Activated naive CD4-positive, alpha-beta T cell treated with anti-CD3 and anti-CD28 coated beads for 36 hours (primary cell): ENCODE data around the gene CACNG3. TPM values are rescaled to one million over a fixed set of nuclear protein-coding genes. Genes with fewer than 3 reads are reported as not detected.
"Not testable (repeated sequence)": the region's sequence is repeated elsewhere in the genome, so short reads cannot be mapped to it uniquely, and the experiment has no call there.

ENCODE experiments used
- CTCF ChIA-PET: fragments of 350-600 bp; sonication (Branson Sonifier 250); formaldehyde crosslinking; loops from one replicate; lab custom pipeline; 2021; ENCODE audit warnings: antibody characterized with exemption; lab: Charles Lee
- DNase-seq: peaks from one replicate; pipeline ENCODE4 v3.0.0-alpha.2; 2020
- H3K27ac Mint-ChIP-seq: one replicate; pipeline ENCODE4 v1.8.0; 2021; ENCODE audit warnings: mild to moderate bottlenecking, mixed read lengths
- H3K27me3 Mint-ChIP-seq: one replicate; pipeline ENCODE4 v1.8.0; 2021; ENCODE audit warnings: low read depth, mixed read lengths
- H3K36me3 Mint-ChIP-seq: one replicate; pipeline ENCODE4 v1.8.0; 2021; ENCODE audit warnings: low read depth, mixed read lengths
- H3K4me1 Mint-ChIP-seq: one replicate; pipeline ENCODE4 v1.8.0; 2021; ENCODE audit warnings: low read depth, mixed read lengths
- H3K4me3 Mint-ChIP-seq: one replicate; pipeline ENCODE4 v1.8.0; 2021; ENCODE audit warnings: mild to moderate bottlenecking, moderate library complexity, mixed read lengths
- H3K9me3 Mint-ChIP-seq: one replicate; pipeline ENCODE4 v1.8.0; 2021; ENCODE audit warnings: mixed read lengths
- intact Hi-C: fragments of 100-400 bp; cut with micrococcal nuclease; formaldehyde crosslinking; loops from one replicate; pipeline ENCODE4 v1.15.1; 2023
- total RNA-seq, 2 experiments: library from RNA; stranded (reverse); gene quantifications; one replicate each; pipeline ENCODE4 v1.2.3, GENCODE V29; 2021

The CACNG3 gene
- total RNA-seq, 2 experiments from 2014 or later: not detected

DNA sequence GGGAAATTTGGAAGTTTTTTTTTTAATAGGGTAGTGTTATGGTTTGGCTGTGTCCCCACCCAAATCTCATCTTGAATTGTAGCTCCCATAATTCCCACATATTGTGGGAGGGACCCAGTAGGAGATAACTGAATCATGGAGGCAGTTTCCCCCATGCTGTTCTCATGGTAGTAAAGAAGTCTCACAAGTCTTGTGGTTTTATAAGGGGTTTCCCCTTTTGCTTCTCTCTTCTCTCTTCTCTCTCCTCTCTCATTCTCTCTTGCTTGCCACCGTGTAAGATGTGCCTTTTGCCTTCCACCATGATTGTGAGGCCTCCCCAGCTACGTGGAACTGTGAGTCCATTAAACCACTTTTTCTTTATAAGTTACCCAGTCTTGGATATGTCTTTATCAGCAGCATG, 17.3 kb upstream of the CACNG3 start:
- CTCF ChIA-PET: interaction anchor here (0.6 to 1.4 kb wide), 2 partner anchors 168 to 219 kb away, joined by 3 read pairs; no protein-coding TSS in a partner anchor
- H3K4me1 Mint-ChIP-seq, intact Hi-C loops, DNase-seq, H3K36me3 Mint-ChIP-seq, H3K27ac Mint-ChIP-seq, H3K4me3 Mint-ChIP-seq: not testable (repeated sequence)
- peaks cover 10% of the 10 kb centered on the region for H3K27me3 Mint-ChIP-seq
- peaks cover 18% of the 10 kb centered on the region for H3K9me3 Mint-ChIP-seq

DNA sequence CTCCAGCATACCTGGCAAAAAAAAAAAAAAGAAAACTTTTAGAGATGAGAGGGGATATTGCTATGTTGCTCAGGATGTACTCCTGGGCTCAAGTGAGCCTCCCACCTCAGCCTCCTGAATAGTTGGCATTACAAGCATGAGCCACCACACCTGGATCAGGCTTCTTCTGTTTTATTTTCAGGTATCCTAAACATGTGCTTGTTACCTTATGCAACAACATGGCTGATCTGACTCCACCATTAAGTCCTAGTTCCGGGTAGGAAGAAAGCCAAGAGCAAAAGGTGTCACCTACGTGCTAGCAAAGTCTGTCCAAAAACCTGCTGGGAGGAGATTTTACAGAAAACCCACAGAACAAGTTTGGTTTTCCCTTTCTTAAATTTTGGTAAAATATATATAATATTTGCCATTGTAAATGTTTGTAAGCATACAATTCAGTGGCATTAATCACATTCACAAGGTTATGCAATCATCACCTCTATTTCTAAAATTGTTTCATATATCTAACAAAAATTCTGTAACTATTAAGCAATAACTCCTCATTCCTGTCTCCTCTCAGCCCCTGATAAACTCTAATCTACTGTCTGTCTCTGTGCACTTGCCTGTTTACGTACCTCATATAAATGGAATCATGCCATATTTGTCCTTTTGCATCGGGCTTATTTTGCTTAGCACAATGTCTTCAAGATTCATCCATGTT, 9.1 kb upstream of the CACNG3 start:
- Mint-ChIP-seq H3K27me3 (peaks cover 20% of the 10 kb centered on the region), H3K4me3 (no peak overlapping the region), H3K9me3 (no peaks in the 10 kb centered on the region), H3K4me1 (no peaks in the 10 kb centered on the region), H3K36me3 (no peaks in the 10 kb centered on the region), H3K27ac (no peak overlapping the region)
- no peak for DNase-seq
- CTCF ChIA-PET: no interaction called here
- intact Hi-C loops: no loop called here

DNA sequence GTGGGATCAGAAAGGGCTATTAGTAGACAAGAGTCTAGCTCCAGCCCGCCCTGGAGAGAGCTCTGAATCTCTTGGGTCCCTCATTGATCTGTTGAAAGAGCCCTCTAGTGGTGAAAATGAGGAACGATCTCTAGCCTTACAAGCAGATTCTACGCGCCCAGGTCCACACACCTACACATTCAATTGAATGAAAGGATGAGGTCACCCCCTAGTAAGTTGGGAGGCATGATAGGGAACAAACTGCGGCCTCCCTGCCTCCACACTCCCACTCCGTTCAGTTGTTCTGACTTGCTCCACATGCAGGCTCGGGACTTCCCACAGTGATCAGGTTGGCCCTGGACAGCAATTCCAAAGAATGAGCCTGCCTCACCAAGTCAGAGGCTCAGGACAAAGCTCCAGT, 2.9 kb upstream of the CACNG3 start:
- Mint-ChIP-seq H3K9me3 (no peaks in the 10 kb centered on the region), H3K27ac (no peak overlapping the region), H3K27me3 (peaks cover 44% of the 10 kb centered on the region), H3K36me3 (no peaks in the 10 kb centered on the region), H3K4me1 (peaks cover 3% of the 10 kb centered on the region), H3K4me3 (no peak overlapping the region)
- intact Hi-C loops: loop anchor here (1.0 to 5.0 kb wide), 4 partner anchors 182 to 516 kb away; no protein-coding TSS in a partner anchor
- CTCF ChIA-PET: interaction anchor here (0.6 to 3.2 kb wide), 38 partner anchors 9 to 523 kb away, joined by 3 to 43 read pairs (median 4); no protein-coding TSS in a partner anchor
- peak; percentile 43 for DNase-seq

- H3K36me3 Mint-ChIP-seq: no peaks in the 10 kb centered on the region
- H3K4me3 Mint-ChIP-seq: no peak overlapping the region
- DNase-seq: no peak
- CTCF ChIA-PET: no interaction called here
- H3K9me3 Mint-ChIP-seq: no peaks in the 10 kb centered on the region
- peaks cover 60% of the 10 kb centered on the region for H3K27me3 Mint-ChIP-seq
- H3K27ac Mint-ChIP-seq: no peak overlapping the region
- intact Hi-C loops: no loop called here
- H3K4me1 Mint-ChIP-seq: peaks cover 3% of the 10 kb centered on the region
These were observed 1.8 kb downstream of the CACNG3 start for GRCh38 chr16:24257958-24258357.

DNA sequence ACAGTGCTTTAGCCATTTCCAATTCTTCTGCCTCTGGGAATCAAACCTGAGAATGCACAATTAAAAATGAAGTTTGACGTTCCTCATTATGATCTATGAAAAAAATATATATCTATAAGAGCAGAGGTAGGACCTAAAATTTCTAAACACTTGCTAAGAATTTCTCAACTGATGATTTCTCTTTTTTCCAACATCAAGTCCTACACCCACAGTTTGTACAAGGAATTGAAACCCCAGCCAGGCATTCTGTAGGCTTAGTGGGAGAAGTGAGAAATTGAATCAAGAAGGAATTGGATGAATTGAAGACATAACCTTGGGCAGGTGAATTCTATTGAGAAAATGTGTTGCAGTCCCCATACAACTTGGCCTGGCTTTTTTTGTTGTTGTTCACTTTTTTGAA, 2.7 kb downstream of the CACNG3 start:
- H3K9me3 Mint-ChIP-seq: no peaks in the 10 kb centered on the region
- no peak overlapping the region for H3K27ac Mint-ChIP-seq
- H3K4me1 Mint-ChIP-seq: peaks cover 3% of the 10 kb centered on the region
- peaks cover 59% of the 10 kb centered on the region for H3K27me3 Mint-ChIP-seq
- DNase-seq: no peak
- intact Hi-C loops: no loop called here
- CTCF ChIA-PET: no interaction called here
- H3K36me3 Mint-ChIP-seq: no peaks in the 10 kb centered on the region
- no peak overlapping the region for H3K4me3 Mint-ChIP-seq

GRCh38 chr16:24262816-24263215, 6.7 kb downstream of the CACNG3 start:
- no peak overlapping the region for H3K27ac Mint-ChIP-seq
- CTCF ChIA-PET: interaction anchor here (1.5 kb wide), 1 partner anchor 10 kb away, joined by 4 read pairs; no protein-coding TSS in a partner anchor
- intact Hi-C loops: no loop called here
- H3K4me3 Mint-ChIP-seq: no peak overlapping the region
- H3K27me3 Mint-ChIP-seq: peaks cover 22% of the 10 kb centered on the region
- no peak for DNase-seq
- no peaks in the 10 kb centered on the region for H3K4me1 Mint-ChIP-seq
- H3K36me3 Mint-ChIP-seq: no peaks in the 10 kb centered on the region
- H3K9me3 Mint-ChIP-seq: no peaks in the 10 kb centered on the region

DNA sequence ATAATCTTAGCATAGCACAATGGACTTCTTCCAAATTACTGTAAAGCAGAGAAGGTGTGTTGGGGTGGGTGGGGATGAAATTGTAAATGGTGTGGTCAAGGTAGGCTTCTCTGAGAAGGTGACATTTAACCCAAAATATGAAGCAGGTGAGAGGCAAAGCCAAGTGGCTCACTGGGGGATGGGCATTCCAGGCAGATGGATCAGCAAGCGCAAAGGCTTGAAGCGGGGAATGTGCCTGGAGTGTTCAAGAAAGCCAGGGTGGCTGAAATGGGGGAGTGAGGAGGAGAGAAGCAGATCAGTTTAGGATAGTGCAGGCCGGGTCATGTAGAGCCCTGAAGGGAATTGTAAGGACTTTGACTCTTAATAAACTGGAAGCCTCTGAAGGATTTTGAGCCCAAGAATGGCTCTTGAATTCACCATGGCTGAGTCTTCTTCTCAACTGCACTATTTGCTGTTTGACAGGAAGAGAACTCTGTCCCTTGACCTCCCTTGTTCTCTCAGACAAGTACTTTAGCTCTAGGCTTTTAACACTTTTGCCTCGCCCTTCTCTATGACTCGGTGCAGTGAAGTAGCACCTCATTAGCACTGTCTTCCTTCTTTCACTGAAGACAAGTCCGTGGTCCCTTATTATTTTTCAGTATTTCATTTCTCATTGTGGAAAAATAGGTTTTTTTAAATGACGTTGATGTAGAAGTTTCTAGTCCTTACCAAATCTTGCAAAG, 14.7 kb downstream of the CACNG3 start:
- DNase-seq: no peak
- Mint-ChIP-seq H3K4me3 (no peak overlapping the region), H3K36me3 (no peaks in the 10 kb centered on the region), H3K4me1 (no peaks in the 10 kb centered on the region), H3K9me3 (no peaks in the 10 kb centered on the region), H3K27ac (no peak overlapping the region), H3K27me3 (peaks cover 20% of the 10 kb centered on the region)
- intact Hi-C loops: no loop called here
- CTCF ChIA-PET: interaction anchor here (1.7 kb wide), 1 partner anchor 18 kb away, joined by 5 read pairs; no protein-coding TSS in a partner anchor

DNA sequence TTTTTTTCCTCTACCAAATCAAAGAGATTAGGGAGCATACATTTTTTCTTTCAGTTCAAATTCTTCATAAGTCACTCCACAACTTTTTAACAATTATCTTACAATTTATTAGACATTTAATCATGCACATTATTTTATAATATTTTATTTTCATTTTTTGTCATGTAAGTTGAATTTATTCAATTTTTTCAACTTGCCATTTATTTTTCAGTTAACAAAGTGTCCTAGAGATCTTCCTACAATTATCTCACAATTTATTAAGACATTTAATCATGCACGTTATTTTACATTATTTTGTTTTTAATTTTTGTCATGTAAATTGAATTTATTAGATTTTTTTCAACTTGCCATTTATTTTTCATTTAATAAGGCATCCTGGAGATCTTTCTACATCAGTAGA, 16.2 kb downstream of the CACNG3 start:
- Mint-ChIP-seq H3K4me3 (no peak overlapping the region), H3K27me3 (peaks cover 25% of the 10 kb centered on the region), H3K9me3 (no peaks in the 10 kb centered on the region), H3K36me3 (no peaks in the 10 kb centered on the region), H3K4me1 (no peaks in the 10 kb centered on the region), H3K27ac (no peak overlapping the region)
- DNase-seq: no peak
- CTCF ChIA-PET: no interaction called here
- intact Hi-C loops: no loop called here

DNA sequence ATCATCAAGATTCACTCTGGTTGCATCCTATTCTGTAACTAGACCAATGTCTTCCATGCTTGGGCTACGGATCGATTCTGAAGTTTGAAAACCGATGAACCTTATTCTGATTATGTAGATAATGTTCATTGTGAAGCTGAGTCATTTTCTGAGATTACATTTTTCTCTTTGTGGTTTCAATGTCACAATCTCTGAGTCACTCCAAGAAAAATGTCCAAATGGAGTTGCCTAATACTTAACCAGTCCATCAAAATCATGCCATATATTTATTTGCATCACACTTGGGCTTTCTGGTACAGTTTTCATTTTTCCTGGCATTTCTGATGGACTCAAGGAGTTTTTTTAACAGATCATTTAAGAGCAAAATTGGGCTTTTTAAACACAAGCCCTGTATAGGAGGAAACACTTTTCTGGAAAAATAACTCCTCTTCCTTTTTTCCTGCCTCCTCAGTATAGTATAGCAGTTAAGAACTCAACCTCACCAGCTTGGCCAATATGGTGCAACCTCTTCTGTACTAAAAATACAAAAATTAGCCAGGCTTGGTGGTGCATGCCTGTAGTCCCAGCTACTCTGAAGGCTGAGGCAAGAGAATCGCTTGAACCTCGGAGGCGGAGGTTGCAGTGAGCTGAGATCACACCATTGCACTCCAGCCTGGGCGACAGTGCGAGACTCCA, 17.5 kb downstream of the CACNG3 start:
- Mint-ChIP-seq H3K4me1 (no peaks in the 10 kb centered on the region), H3K27ac (no peak overlapping the region), H3K27me3 (peaks cover 29% of the 10 kb centered on the region), H3K36me3 (no peaks in the 10 kb centered on the region), H3K4me3 (no peak overlapping the region), H3K9me3 (no peaks in the 10 kb centered on the region)
- CTCF ChIA-PET: interaction anchor here (0.6 kb wide), 1 partner anchor 1270 kb away, joined by 3 read pairs; no protein-coding TSS in a partner anchor
- intact Hi-C loops: no loop called here
- DNase-seq: no peak

DNA sequence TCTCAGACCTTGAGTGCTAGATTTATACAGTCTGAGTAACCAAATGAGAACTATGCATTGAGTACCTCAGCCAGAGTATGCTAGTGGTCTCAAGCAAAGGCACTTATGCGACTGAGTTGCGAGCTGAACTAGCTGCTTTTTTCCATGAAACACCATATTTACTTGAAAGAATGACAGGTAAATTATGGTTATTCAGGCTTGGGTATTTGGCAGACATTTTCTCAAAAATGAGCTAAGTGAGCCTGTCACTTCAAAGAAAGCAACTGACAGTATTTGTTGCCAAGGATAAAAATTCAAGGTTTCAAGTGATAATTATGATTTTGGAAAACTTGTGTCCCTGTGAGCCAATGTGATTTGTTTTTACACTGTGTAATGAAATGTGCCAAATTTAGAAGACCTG, 19.3 kb downstream of the CACNG3 start:
- H3K4me3 Mint-ChIP-seq: no peak overlapping the region
- CTCF ChIA-PET: interaction anchor here (1.3 kb wide), 1 partner anchor 22 kb away, joined by 5 read pairs; no protein-coding TSS in a partner anchor
- H3K27ac Mint-ChIP-seq: no peak overlapping the region
- intact Hi-C loops: no loop called here
- H3K9me3 Mint-ChIP-seq: no peaks in the 10 kb centered on the region
- H3K27me3 Mint-ChIP-seq: peaks cover 29% of the 10 kb centered on the region
- DNase-seq: no peak
- no peaks in the 10 kb centered on the region for H3K36me3 Mint-ChIP-seq
- no peaks in the 10 kb centered on the region for H3K4me1 Mint-ChIP-seq

DNA sequence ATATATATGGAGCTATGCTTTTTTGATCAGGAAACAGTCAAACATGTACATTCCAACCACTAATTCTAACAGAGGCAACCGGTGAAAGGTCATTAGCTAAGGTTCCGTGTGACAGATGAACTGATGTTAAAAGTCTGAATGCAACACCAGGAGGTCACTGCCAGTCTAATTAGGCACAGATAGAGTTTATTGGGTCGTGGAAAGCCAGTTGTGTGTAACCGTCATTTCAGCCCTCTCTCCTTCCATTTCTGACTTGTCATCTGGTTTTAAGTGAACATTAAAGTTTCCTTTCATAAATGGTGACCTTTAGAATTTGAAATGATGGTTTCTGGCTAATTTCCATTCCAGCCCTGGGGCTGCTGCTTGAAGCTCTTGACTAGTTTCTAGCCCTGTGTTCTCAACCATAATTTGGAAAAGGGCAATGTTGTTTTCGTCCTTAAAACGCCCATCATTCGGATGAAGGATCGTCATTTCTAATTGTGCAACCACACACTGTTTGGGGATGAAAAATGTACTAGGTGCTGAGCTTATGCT, 23.9 kb downstream of the CACNG3 start:
- Mint-ChIP-seq H3K9me3 (no peaks in the 10 kb centered on the region), H3K4me3 (no peak overlapping the region), H3K36me3 (no peaks in the 10 kb centered on the region), H3K27ac (no peak overlapping the region), H3K4me1 (no peaks in the 10 kb centered on the region), H3K27me3 (peaks cover 18% of the 10 kb centered on the region)
- CTCF ChIA-PET: no interaction called here
- intact Hi-C loops: no loop called here
- no peak for DNase-seq

GRCh38 chr16:24281466-24281865, 25.3 kb downstream of the CACNG3 start:
- intact Hi-C loops: no loop called here
- Mint-ChIP-seq H3K27ac (no peak overlapping the region), H3K27me3 (peaks cover 16% of the 10 kb centered on the region), H3K4me3 (no peak overlapping the region), H3K4me1 (no peaks in the 10 kb centered on the region), H3K36me3 (no peaks in the 10 kb centered on the region), H3K9me3 (no peaks in the 10 kb centered on the region)
- DNase-seq: no peak
- CTCF ChIA-PET: no interaction called here
